MG63 (cell line): Measurements from ENCODE around the gene NBR1. TPM values are rescaled to one million over a fixed set of nuclear protein-coding genes. Genes with fewer than 3 reads are reported as not detected.
"Not testable (repeated sequence)": the region's sequence is repeated elsewhere in the genome, so short reads cannot be mapped to it uniquely, and the experiment has no call there.

Experiments used
- DNase-seq: peaks from one replicate; pipeline ENCODE4 v3.0.0-alpha.2; 2020
- H3K27me3 ChIP-seq: fragments of 250-450 bp; sonication (Bioruptor Pico); 2 replicates; pipeline ENCODE4 v1.5.1; 2020; ENCODE audit warnings: mild to moderate bottlenecking, moderate library complexity
- H3K36me3 ChIP-seq: fragments of 250-450 bp; sonication (Bioruptor Pico); 2 replicates; pipeline ENCODE4 v1.5.1; 2020; ENCODE audit warnings: mild to moderate bottlenecking, moderate library complexity
- H3K4me3 ChIP-seq: fragments of 250-450 bp; sonication (Bioruptor Pico); 2 replicates; pipeline ENCODE4 v1.5.1; 2020; ENCODE audit warnings: mild to moderate bottlenecking, moderate library complexity
- H3K9me3 ChIP-seq: fragments of 250-450 bp; sonication (Bioruptor Pico); 2 replicates; pipeline ENCODE4 v1.5.1; 2020; ENCODE audit warnings: mild to moderate bottlenecking, moderate library complexity
- total RNA-seq: library from RNA; depleted of rRNA; stranded (reverse); fragments of >200 nt; shearing (Covaris generic); gene quantifications from 2 replicates; pipeline ENCODE4 v1.2.3, GENCODE V29; 2014; ENCODE audit warnings: low replicate concordance; rRNA removed

The NBR1 gene, protein sequence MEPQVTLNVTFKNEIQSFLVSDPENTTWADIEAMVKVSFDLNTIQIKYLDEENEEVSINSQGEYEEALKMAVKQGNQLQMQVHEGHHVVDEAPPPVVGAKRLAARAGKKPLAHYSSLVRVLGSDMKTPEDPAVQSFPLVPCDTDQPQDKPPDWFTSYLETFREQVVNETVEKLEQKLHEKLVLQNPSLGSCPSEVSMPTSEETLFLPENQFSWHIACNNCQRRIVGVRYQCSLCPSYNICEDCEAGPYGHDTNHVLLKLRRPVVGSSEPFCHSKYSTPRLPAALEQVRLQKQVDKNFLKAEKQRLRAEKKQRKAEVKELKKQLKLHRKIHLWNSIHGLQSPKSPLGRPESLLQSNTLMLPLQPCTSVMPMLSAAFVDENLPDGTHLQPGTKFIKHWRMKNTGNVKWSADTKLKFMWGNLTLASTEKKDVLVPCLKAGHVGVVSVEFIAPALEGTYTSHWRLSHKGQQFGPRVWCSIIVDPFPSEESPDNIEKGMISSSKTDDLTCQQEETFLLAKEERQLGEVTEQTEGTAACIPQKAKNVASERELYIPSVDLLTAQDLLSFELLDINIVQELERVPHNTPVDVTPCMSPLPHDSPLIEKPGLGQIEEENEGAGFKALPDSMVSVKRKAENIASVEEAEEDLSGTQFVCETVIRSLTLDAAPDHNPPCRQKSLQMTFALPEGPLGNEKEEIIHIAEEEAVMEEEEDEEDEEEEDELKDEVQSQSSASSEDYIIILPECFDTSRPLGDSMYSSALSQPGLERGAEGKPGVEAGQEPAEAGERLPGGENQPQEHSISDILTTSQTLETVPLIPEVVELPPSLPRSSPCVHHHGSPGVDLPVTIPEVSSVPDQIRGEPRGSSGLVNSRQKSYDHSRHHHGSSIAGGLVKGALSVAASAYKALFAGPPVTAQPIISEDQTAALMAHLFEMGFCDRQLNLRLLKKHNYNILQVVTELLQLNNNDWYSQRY
- 78.8 and 81.8 TPM in 2 replicates for total RNA-seq

DNA sequence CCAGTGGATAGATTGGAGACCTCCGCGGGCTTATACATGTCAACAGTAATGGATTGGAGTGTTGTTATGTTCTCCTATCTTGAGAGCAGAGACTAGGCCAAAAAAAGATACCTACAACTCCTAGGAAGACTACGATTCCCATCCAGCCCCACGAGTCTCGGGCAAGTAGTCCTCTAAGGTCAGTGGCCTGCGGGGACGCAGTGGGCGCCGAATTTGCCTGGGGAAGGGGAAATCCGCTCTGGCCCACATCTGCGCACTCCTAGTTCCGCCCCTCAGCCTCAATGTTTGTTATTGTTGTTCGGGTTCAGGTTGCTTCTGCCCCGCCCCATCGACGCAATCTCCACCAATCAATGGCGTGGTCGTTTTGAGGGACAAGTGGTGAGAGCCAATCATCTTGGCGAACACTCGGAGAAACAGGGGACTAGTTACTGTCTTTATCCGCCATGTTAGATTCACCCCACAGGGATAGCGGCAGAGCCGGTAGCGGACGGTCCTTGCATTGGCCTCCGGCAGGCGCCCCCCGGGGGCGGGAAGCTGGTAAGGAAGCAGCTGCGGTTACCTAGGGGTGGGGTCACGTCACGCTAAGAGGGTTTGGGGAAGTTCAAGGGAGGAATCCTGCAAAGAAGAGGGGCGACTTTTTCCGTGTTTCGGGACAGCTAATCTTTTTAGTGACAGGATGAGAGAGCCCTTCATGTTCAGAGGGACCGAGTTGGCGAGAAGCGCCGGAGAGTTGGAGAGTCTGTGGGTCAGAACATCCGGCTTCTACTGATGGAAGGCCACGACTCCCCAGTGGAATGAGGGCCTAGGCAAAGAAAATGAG is at the start of gene NBR1:
NBR1 (plus strand) TSS at position 449 of the 820 bp plus-strand sequence. CDS start 4,586 bp downstream, outside the sequence.
- peak within 1 kb of the TSS; percentile 68 for H3K4me3 ChIP-seq
- peak; percentile 94 for DNase-seq
- no peaks in the 10 kb centered on the region for H3K9me3 ChIP-seq
- peaks cover 10% of the 10 kb centered on the region for H3K36me3 ChIP-seq
- H3K27me3 ChIP-seq = no peaks in the 10 kb centered on the region

DNA sequence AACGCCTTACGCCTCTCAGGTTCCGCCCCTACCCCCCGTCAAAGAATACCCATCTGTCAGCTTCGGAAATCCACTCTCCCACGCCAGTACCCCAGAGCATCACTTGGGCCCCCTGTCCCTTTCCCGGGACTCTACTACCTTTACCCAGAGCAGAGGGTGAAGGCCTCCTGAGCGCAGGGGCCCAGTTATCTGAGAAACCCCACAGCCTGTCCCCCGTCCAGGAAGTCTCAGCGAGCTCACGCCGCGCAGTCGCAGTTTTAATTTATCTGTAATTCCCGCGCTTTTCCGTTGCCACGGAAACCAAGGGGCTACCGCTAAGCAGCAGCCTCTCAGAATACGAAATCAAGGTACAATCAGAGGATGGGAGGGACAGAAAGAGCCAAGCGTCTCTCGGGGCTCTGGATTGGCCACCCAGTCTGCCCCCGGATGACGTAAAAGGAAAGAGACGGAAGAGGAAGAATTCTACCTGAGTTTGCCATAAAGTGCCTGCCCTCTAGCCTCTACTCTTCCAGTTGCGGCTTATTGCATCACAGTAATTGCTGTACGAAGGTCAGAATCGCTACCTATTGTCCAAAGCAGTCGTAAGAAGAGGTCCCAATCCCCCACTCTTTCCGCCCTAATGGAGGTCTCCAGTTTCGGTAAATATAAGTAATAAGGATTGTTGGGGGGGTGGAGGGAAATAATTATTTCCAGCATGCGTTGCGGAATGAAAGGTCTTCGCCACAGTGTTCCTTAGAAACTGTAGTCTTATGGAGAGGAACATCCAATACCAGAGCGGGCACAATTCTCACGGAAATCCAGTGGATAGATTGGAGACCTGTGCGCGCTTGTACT is 45.7 kb upstream of the NBR1 start, which contains the start of gene BRCA1:
BRCA1 (minus strand) TSS at position 232 of the 834 bp plus-strand sequence. CDS start 1,268 bp downstream, outside the sequence.
- H3K36me3 ChIP-seq = peaks cover 27% of the 10 kb centered on the region
- no peaks in the 10 kb centered on the region for H3K9me3 ChIP-seq
- H3K4me3 ChIP-seq = peak within 1 kb of the TSS; percentile 79
- peak; percentile 97 for DNase-seq
- no peaks in the 10 kb centered on the region for H3K27me3 ChIP-seq

DNA sequence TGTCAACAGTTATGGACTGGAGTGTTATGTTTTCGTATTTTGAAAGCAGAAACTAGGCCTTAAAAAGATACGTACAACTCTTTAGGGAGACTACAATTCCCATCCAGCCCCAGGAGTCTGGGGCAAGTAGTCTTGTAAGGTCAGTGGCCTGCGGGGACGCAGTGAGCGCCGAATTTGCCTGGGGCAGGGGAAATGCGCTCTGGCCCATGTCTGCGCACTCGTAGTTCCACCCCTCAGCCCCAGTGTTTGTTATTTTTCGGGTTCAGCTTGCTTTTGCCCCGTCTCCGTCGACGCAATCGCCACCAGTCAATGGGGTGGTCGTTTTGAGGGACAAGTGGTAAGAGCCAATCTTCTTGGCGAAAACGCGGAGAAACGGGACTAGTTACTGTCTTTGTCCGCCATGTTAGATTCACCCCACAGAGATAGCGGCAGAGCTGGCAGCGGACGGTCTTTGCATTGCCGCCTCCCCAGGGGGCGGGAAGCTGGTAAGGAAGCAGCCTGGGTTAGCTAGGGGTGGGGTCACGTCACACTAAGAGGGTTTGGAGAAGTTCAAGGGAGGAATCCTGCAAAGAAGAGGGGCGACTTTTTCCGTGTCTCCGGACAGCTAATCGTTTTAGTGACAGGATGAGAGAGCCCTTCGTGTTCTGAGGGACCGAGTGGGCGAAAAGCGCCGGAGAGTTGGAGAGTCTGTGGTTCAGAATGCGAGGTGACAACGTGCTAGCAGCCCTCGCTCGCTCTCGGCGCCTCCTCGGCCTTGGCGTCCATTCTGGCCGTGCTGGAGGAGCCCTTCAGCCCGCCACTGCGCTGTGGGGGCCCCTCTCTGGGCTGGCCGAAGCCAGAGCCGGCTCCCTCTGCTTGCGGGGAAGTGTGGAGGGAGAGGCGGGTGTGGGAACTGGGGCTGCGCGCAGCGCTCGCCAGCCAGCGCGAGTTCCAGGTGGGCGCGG is 44.8 kb upstream of the NBR1 start:
- Histone ChIP-seq H3K27me3 (no peaks in the 10 kb centered on the region), H3K4me3 (peak overlapping the region; percentile 79), H3K9me3 (no peaks in the 10 kb centered on the region), H3K36me3 (peaks cover 20% of the 10 kb centered on the region)
- DNase-seq = peak; percentile 6

DNA sequence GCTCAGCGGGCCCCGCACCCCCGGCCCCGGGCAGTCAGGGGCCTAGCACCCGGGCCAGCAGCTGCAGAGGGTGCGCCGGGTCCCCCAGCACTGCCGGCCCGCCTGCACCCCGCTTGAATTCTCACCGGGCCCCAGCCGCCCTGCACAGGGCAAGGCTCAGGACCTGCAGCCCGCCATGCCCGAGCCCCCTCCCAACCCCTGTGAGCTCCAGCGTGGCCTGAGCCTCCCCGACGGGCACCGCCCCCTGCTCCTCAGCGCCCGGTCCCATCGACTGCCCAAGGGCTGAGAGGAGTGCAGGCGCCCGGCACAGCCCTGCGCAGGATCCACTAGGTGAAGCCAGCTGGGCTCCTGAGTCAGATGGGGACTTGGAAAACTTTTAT is 44.1 kb upstream of the NBR1 start:
- DNase-seq = no peak
- H3K36me3 ChIP-seq = peaks cover 22% of the 10 kb centered on the region
- H3K4me3 ChIP-seq = no peak overlapping the region
- H3K27me3 ChIP-seq = no peaks in the 10 kb centered on the region
- no peaks in the 10 kb centered on the region for H3K9me3 ChIP-seq

DNA sequence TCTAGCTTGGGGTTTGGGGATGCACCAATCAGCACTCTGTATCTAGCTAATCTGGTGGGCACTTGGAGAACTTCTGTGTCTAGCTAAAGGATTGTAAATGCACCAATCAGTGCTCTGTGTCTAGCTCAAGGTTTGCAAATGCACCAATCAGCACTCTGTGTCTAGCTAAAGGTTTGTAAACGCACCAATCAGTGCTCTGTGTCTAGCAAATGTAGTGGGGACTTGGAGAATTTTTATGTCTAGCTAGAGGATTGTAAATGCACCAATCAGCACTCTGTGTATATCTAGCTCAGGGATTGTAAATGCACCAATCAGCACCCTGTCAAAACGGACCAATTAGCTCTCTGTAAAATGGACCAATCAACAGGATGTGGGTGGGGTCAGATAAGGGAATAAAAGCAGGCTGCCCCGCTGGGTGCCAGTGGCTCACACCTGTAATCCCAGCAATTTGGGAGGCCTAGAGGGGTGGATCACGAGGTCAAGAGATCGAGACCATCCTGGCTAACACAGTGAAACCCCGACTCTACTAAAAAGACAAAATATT is 43.6 kb upstream of the NBR1 start:
- H3K4me3 ChIP-seq, H3K27me3 ChIP-seq, H3K9me3 ChIP-seq, DNase-seq: not testable (repeated sequence)
- H3K36me3 ChIP-seq = peaks cover 26% of the 10 kb centered on the region

DNA sequence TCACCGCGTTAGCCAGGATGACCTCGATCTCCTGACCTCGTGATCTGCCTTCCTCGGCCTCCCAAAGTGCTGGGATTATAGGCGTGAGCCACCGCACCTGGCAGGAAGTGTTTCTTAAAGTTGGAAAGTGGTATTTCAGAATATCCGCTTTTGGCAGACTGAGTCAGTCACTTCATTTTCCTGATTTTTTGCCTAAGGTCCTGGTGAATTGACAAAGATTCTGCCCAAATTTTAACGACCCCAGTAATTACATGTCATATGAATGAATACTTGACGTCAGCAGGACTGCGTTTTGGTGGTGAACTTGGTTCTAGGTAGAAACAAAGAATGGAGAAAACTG is 41.4 kb upstream of the NBR1 start:
- H3K9me3 ChIP-seq = no peaks in the 10 kb centered on the region
- peaks cover 25% of the 10 kb centered on the region for H3K36me3 ChIP-seq
- H3K27me3 ChIP-seq = no peaks in the 10 kb centered on the region
- H3K4me3 ChIP-seq = no peak overlapping the region
- DNase-seq = no peak

DNA sequence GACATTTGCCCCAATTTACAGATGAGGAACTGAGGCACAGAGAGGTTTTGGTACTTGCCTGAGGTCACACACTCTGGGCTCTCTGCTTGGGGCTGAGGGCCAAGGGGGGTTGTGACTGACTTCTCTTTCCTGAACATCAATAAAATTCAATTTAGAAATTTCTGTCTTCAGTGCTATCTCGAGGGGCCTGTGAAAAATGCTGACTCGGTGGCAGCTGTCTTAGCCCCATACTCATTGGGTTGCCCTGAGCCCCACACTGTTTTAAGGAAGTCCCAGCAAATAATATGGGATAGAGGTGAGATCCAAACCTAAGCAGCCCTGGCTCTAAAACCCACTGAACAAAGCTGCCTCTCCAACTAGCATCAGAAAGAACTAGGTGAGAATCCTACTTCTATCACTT is 38.9 kb upstream of the NBR1 start:
- Histone ChIP-seq H3K27me3 (no peaks in the 10 kb centered on the region), H3K36me3 (peaks cover 24% of the 10 kb centered on the region), H3K9me3 (no peaks in the 10 kb centered on the region), H3K4me3 (no peak overlapping the region)
- no peak for DNase-seq

DNA sequence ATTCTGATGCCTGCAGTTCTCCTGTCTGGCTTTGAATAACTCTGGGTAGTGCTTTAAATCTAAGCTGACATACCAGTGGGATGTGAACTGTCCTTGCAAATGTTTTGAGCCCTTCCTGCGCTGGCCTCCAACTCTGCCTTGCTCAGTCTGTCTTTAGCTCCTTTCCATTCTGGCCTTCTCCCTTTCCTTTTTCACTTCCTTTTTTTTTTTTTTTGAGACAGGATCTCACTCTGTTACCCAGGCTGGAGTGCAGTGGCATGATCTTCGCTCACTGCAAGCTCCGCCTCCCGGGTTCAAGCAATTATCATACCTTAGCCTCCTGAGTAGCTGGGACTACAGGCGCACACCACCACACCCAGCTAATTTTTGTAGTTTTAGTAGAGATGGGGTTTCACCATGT is 37.6 kb upstream of the NBR1 start:
- H3K9me3 ChIP-seq, H3K27me3 ChIP-seq, H3K4me3 ChIP-seq, DNase-seq: not testable (repeated sequence)
- H3K36me3 ChIP-seq = peaks cover 20% of the 10 kb centered on the region

DNA sequence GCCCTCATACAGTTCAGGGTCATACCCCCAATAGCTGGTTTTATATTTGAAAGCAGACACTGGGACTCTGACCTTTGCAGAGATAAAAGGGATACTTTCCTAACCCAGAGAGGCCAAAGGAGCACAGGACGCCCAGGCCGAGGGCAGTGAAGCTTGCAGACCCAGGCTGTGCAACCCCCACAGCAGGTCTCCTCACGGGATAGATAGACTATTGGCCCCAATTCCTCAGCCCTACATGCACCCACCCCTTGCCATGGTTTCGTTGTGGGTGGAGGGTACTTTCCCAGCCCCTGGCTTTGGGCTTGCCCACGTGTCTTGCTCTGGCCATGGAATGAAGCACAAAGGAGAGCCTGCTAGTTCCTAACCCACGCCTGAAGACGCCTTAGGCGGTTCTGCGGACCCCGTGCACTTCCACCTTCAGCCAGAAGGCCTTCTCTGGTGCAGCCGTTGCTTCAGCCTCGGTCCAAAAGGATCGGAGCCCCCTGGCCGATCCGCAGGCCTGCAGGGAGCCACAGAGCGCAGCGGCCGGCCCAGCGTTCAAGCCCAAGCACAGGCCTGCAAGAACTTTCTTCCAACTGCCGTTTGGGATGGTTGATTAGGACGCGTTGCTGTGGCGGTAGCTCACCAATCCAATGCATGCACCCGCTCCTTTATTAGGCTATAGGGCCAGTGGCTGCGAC is 36.1 kb upstream of the NBR1 start:
- DNase-seq = no peak
- Histone ChIP-seq H3K36me3 (peaks cover 18% of the 10 kb centered on the region), H3K27me3 (no peaks in the 10 kb centered on the region), H3K4me3 (no peak overlapping the region), H3K9me3 (no peaks in the 10 kb centered on the region)

DNA sequence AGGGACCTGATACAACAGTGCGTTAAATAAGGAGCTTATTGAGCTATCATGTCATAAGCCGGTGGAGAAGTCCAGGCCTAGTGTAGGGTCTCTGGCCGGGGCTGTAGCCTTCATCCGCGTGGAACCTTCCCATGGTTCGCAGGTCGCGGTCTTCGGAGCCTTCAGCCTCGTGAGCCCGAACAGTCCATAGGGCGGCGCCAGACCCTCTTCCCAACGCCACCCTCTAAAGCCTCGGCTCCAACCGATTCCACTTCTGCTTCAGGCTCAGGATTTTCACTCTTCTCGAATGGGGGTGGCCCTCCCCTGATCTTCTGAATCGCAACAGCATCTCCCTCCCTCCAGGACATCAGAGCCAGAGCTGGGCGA is 35.6 kb upstream of the NBR1 start:
- no peak for DNase-seq
- H3K9me3 ChIP-seq = no peaks in the 10 kb centered on the region
- peaks cover 18% of the 10 kb centered on the region for H3K36me3 ChIP-seq
- H3K27me3 ChIP-seq = no peaks in the 10 kb centered on the region
- no peak overlapping the region for H3K4me3 ChIP-seq

DNA sequence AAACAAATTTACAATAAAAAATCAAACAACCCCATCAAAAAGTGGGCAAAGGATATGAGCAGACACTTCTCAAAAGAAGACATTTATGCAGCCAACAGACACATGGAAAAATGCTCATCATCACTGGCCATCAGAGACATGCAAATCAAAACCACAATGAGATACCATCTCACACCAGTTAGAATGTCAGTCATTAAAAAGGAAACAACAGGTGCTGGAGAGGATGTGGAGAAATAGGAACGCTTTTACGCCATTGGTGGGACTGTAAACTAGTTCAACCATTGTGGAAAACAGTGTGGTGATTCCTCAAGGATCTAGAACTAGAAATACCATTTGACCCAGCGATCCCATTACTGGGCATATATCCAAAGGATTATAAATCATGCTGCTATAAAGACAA is 34.4 kb upstream of the NBR1 start:
- not testable (repeated sequence) for DNase-seq, H3K27me3 ChIP-seq, H3K9me3 ChIP-seq, H3K4me3 ChIP-seq
- H3K36me3 ChIP-seq = peaks cover 18% of the 10 kb centered on the region

DNA sequence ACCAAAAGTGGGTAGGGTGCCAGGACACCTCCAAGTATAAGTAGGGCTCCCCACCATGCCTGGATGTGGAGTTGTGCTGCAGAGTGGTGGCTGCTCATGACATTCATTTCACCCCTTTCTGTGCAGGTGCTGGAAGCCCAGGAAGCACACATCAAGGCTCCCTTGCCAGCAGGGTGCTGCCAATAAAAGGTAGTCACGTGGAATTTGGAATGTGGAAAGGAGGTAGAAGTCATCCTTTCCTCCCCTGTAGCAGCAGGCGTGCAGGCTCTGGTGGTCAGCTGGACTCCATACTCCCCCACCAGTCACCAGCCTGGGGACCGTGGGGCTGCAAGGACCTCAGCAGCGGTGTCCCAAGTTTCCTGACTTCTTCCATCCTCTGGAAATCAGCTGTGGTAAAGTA is 32.5 kb upstream of the NBR1 start:
- H3K27me3 ChIP-seq, H3K4me3 ChIP-seq, DNase-seq, H3K9me3 ChIP-seq, H3K36me3 ChIP-seq: not testable (repeated sequence)

DNA sequence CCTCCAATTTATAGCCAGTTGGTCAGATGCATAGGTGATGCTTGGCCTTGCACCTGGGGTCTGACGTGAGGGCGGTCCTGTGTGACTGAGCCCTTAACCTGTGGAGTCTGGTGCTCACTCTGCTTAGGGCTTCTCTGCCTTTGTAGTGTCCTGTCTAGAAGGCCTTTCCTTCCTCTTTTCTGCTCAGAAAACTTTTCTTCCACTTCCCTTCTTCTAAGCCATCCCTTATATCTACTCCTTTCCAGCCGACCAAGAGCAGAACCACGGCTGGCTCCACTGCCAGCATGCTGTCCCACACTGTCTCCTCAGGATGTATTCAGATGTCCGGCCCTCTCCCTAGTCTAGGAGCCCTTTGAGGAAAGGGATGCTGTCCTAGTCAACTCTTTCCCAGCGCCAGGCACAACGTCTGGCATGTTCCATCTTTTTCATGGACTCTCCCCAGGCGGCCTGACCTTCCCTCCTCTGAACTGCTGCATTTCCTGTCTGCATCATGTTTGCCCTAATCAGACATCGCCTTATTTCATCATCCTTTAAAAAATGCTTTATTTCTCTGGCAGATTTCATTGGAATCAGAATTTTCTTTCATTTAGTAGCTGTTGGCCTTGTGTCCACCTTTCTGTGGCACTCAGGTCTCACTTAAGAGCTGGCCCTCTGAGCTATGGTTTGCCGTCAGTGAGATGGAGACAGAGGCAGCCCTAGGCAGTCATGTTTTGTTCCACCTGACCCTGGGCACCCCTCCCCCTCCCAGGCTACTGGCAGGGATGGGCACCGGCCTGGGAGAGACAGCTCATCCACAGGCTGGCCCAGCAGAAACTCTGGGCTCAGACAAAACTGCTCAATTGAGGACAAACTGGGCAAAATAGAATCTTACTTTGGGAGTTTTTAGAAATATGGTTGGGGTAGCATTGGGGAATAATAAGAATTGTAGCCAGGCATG is 30.4 kb upstream of the NBR1 start:
- no peaks in the 10 kb centered on the region for H3K9me3 ChIP-seq
- DNase-seq = no peak

More for the DNA sequence above, 30.4 kb upstream of the NBR1 start:
- Histone ChIP-seq H3K27me3 (no peaks in the 10 kb centered on the region), H3K4me3 (no peak overlapping the region), H3K36me3 (no peaks in the 10 kb centered on the region; the same call in 1 of the 2 replicates)
